HG03571 (cell line): ENCODE data around the gene RAB11A.

Source experiments
- ATAC-seq: cut with Tn5 transposase; IDR thresholded peaks from one replicate; pipeline ENCODE4 v1.9.1; 2021; ENCODE audit not compliant: unreplicated experiment

The RAB11A gene

DNA sequence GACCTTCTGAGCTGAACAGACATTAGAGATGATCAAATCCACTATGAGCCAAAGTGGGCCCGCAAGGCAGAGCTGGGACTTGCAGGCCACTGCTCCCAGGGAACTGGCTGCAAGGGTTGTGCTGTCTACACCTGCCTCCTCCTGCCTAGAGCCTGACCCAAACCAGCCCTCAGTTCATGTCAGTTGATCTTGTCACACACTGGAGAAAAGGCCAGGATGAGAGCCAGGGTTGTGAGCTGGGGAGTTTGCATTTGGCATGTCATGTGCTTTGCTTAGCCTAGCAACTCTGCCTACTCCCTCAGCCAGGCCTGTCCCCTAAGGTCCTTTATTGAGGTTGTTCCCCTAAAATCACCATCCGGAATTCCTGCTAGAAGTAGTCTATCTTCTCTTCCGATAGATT, 67.8 kb downstream of the RAB11A start:
- ATAC-seq = no peak

DNA sequence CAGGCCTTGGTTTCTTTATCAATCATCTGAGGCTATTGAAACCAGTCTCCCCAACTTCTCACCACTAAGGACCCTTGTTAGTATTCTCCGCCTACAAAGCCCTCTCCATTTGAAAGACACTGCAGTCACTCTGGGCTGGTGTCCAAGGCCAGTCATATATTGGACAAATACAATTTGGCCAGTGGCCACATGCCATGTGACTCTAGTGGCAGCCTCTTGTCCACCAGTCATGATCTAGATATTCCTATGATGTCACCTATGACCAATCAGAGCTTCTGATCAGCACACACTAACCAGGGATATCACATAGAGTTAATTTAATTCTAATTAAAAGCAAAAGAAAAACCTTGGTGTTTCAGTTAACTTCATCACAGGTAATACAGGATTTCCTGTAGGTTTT, 68.2 kb downstream of the RAB11A start:
- ATAC-seq = no peak

DNA sequence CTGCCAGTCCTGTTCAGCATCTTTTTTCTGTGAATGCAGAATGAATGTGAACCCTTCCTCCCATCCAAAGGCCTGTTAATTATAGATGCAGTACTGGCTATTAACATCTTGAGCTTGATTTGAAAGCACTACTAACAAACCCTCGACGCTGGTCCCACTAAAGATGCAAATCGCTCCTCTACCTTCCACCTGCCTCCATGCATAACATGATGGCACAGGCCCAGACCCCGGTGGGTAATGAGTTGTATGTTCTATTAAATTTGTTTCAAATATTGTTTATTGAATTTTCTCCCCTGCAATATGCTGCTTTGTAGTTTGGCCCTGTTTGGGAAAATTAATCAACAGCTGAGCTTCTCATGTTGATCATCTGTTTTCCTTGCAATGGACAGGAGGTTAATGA, 69.3 kb downstream of the RAB11A start:
- ATAC-seq = no peak

GRCh38 chr15:65939901-65940617, 70.8 kb downstream of the RAB11A start:
- ATAC-seq = no peak

GRCh38 chr15:65940618-65940909, 71.3 kb downstream of the RAB11A start:
- ATAC-seq = no peak
